Measurements from ENCODE around the gene SLCO2B1.

SLCO2B1 gene

GRCh38 chr11:75144716-75145014 lies 6.2 kb upstream of the SLCO2B1 start:
- no peak overlapping the region for H3K4me3 ChIP-seq (ENCODE audit: low read depth, low read length)
- DNase-seq (ENCODE audit: low read depth): no peak

DNA sequence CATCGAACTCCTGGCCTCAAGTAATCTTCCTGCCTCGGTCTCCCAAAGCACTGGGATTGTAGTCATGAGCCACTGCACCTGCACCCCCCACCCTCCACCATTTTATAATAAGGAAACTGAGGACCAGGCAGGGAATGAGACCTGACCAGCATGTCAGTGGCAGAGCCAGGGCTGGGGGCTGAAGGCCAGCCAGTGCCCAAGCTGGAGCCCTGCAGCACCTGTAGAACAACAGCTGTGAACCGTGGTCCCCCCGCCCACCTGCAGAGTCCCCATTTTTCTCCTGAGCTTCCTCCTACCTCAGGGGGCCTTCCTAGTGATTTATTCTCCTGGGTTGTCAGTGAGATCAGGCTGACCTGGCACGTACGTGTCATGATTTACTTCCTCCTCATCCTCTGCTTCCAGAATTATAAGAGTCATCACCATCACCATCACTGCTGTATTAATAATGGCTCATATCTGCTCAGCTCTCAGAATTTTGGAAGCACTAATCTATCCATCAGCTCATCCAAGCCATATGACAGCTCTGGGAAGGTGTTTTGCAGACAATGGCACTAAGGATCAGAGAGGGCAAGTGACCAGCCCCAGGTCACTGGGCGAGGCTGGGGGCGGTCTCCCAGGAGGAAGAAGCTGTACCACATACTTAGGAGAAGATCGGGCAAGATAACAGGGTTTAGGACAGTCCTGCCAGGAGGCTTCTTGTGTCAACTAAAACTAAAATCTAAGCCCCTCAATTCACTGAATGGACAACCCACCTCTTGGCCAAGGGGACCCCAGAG lies 5.5 kb upstream of the SLCO2B1 start:
- DNase-seq (ENCODE audit: low read depth): no peak
- H3K4me3 ChIP-seq (ENCODE audit: low read depth, low read length): no peak overlapping the region

DNA sequence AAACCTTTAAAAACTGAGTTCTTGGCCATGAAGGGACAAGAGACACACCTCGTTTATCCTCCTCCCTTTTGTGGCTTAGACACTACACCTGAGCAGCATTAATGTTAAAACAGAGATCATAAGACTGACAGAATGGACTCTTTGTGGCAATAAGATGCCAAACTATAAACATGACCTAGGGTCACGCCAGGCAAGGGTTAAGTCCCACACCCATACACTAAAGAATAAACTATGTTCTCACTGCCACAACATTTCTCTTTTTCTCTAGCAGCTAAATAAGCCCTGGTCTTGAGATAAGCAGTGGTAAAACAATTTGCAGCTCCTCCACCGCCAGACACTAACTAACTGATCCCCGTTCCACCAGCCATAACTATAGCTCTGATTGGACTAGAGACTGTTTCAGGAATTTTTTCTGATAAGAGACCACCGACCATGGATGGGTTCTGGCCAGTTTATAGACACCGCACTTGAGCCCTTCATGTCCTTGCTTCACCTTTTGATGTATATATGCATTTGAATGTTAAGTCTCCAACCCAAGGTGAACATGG lies 4.9 kb upstream of the SLCO2B1 start:
- H3K4me3 ChIP-seq (ENCODE audit: low read depth, low read length): no peak overlapping the region
- DNase-seq (ENCODE audit: low read depth): no peak

DNA sequence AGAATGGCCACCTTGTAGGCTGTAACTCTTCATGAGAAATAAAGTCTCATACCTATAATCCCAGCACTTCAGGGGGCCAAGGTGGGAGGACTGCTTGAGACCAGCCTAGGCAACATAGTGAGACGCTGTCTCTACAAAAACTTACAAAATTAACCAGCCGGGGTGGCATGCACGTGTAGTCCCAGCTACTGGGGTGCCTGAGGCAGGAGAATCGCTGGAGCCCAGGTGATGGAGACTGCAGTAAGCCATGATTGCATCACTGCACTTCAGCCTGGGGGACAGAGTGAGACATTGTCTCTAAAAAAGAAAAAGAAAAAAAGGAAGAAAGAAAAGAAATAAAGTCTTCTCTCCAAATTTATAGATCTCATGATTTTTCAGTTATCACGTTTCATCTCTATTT lies 4.2 kb upstream of the SLCO2B1 start:
- no peak for DNase-seq (ENCODE audit: low read depth)
- no peak overlapping the region for H3K4me3 ChIP-seq (ENCODE audit: low read depth, low read length)

DNA sequence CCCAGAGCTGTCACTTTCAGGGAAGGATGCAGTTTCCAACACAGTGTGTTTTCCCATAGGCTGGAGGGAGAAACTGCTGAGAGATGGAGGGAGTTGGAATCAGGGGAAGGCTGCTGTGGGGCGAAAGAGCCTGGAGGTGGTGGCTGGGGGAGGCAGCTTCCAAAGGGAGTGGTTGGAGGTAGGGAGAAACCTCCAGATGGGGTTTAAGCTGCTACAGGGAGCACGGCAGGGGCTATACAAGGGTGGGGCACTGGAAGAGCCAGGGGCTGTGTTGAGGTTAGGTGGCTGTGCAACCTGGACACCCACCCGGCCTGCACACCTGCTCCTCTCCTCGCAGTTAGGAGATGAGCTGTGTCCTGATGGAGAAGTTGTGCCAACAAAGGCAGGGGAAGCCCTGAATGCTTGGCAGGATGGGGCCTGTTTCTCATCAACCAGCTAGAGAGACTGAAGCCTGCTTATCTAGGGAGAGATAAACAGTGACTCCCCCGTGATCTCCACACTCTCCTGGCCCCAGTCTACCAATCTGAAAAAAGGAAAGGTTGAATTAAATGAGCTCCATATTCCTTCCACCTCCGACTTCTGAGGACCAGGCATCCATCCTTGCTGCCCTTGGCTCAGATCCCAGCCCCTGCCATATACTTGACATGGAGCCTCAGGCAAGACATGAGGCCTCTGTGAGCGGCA lies 3.6 kb upstream of the SLCO2B1 start:
- DNase-seq (ENCODE audit: low read depth): no peak
- H3K4me3 ChIP-seq (ENCODE audit: low read depth, low read length): no peak overlapping the region

DNA sequence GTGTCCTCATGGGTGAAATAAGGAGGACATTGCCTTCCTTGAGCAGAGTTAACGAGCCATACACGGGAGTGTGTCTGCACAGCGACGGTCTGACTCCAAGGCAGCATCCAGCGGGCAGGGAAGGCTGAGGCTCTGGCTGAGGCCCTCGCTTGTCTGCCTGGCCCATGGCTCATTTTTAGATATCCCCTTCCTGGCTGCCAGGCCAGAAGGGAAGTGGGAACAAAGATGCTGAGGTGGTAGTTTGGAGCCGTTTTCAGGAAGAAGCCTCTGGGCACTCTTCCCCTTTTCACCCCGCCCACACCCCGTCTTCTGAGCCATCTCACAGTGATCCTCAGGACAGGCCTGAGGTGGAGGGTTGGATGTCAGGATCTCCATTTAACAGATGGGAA lies 3.0 kb upstream of the SLCO2B1 start:
- no peak overlapping the region for H3K4me3 ChIP-seq (ENCODE audit: low read depth, low read length)
- no peak for DNase-seq (ENCODE audit: low read depth)

GRCh38 chr11:75148436-75148983 lies 2.4 kb upstream of the SLCO2B1 start:
- no peak overlapping the region for H3K4me3 ChIP-seq (ENCODE audit: low read depth, low read length)
- no peak for DNase-seq (ENCODE audit: low read depth)

DNA sequence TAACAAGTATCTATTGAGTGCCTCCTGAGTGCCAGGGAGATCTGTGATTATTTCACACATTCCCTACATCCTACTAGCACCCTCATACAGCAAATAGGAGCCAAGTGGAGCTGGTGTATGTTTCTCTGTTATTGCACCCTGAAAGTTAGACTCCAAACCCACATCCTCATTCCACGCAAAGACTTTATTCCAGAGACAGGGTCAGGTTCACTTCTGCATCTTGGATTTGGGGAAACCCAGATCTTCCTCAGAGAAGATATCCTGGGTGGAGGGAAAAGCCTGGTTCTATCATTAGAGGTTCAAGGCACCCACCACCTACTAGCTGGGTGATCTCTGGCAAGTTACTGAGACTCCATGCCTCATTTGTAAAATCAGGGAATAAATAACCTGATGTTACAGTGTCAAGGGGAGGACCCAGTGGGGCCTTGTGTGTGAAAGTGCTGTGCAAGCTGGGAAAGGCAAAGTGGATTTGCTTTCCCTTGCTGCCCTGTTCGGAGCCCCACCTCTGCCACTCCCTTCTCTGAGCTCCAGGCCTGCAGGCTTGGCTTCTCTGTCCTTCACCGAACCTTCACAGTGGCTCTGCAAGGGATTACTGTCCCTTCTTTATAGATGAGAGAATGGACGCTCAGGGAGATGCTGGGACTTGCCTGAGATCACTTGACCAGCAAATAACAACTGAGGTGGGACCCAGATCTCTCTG lies 991 bp upstream of the SLCO2B1 start:
- H3K4me3 ChIP-seq (ENCODE audit: low read depth, low read length): no peak overlapping the region
- no peak for DNase-seq (ENCODE audit: low read depth)

- DNase-seq (ENCODE audit: low read depth): no peak
- H3K4me3 ChIP-seq (ENCODE audit: low read depth, low read length): no peak overlapping the region
These were observed 590 bp downstream of the SLCO2B1 start for GRCh38 chr11:75151346-75152047.

DNA sequence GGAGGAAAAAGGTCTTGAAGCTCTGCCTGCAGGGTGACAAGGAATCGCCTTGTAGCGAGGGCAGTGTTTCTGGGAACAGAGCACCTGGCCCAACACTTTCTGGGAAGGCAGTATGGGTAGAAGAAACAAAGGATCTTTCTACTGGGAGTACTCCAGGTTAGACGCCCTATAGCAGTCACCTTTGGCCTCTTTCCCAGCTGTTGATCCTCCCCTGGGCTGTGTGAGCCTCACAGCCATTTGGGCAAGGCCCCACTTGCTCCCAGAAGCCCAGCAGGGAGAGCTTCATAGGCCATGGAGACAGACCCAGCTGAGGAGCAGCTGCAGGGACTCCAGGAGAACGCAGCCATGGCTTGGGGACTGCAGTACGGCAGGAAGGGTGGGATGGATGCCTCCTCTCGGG lies 1.2 kb downstream of the SLCO2B1 start:
- DNase-seq (ENCODE audit: low read depth): no peak
- no peak overlapping the region for H3K4me3 ChIP-seq (ENCODE audit: low read depth, low read length)

DNA sequence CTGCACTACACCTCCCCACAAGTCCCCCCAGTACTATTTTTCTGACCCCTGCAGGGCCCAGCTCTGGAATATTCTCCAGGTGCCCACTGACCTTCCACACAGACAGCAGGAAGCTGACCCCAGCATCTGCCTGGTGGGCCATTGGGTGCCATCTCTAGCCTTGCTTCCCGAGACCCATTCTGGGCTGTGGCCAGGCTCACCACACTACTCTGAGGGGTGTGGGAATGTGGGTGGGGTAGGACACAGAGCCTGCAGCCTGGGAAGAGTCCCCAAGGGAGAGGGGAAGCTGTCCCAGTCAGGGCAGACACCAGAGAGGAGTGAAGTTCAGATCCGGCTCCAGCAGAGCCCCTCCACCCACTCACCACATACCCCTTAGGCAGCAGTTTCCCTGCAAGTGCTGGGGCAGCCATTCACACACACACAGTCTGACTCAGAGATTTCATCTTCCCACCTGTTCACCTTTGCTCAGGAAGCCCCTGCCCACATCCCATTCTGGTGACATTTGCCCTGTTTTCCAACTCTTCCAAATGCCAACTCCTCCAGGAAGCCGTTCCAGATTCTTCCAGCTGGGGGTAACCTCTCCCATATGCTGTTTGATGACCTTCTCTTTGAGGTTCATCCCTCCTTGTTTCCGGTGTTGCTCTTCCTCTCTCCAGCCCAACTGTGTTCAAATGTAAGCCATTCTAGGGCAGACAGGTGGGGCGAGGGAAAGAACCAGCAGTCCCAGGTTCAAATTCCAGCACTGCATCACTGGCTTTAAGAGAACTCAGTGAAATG lies 1.9 kb downstream of the SLCO2B1 start:
- no peak for DNase-seq (ENCODE audit: low read depth)
- no peak overlapping the region for H3K4me3 ChIP-seq (ENCODE audit: low read depth, low read length)

- no peak for DNase-seq (ENCODE audit: low read depth)
These were observed 4.0 kb downstream of the SLCO2B1 start for GRCh38 chr11:75154646-75155569.

DNA sequence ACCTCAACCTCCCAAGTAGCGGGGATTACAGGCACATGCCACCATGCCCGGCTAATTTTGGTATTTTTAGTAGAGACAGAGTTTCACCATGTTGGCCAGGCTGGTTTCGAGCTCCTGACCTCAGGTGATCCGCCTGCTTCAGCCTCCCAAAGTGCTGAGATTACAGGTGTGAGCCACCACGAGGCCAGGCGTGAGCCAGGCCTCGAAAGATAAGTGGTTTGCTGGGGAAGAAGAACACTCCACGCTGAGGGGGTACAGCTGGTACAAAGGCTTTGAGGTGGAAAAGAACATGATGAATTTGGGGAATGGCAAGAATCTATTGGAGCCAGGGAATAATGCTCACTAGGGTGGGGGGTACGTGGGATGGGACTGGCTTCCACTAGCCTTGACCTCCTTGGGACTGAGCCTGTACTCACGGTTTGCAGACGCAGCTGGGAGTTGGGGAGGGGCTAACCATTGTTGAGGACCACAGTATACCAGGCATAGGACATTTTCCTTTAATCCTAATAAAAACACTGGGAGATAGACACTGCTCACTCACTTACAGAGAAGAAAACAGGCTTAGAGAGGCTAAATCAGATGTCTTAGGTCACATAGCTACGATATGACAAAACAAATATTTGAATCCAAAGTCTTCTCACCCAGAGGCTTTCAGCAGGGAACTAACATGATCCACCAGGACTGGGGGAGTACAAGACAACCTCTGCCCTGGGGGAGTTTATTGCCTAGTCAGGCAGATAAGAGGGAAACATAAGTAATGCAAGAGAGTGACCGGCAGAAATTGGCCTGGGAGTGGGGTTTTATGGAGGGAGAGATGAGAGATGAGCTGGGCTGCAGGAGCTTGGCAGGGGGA lies 4.9 kb downstream of the SLCO2B1 start:
- DNase-seq (ENCODE audit: low read depth): no peak
- no peak overlapping the region for H3K4me3 ChIP-seq (ENCODE audit: low read depth, low read length)

More at GRCh38 chr11:75154646-75155569, 4.0 kb downstream of the SLCO2B1 start:
- H3K4me3 ChIP-seq (ENCODE audit: low read depth, low read length): no peak overlapping the region

DNA sequence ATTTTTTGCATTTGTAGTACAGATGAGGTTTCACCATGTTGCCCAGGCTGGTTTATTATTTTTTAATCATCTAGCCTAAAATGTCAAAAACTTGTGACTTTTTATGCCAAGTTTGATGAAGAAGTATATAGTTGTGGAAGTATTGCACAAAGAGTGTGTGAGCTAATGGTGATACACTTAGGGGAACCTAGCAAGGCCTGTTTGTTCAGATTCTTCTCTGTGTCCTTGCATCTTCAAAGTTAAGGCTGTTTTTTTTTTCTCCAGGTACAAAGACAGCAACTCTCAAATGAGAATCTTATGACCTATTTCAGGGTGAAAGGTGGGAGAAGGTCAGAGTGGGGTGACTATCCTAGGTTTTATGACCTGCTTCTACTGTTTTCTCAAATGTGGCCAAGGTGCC lies 7.3 kb downstream of the SLCO2B1 start:
- H3K4me3 ChIP-seq (ENCODE audit: low read depth, low read length): no peak overlapping the region
- DNase-seq (ENCODE audit: low read depth): no peak

DNA sequence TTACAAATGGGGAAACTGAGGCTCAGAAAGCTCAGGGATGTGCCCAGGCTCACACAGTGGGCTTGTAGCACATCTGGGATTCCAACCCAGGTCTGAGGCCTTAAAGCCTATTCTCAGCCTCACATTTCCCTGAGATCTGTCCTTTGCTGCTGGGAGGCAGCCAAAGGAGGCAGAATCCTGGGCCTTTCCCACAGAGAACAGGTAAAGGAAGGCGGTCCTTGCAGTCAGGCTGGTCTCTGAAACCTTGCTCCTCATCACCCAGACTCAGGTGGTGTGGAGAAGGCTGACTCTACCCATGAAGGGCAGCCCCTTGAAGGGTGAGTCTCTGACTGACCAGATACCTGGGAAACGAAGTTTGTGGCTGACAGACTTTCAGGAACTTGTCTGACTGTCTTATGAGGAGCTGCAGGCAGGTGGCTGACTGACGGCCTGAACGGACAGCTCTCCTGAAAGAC lies 7.8 kb downstream of the SLCO2B1 start:
- DNase-seq (ENCODE audit: low read depth): no peak
- H3K4me3 ChIP-seq (ENCODE audit: low read depth, low read length): no peak overlapping the region

GRCh38 chr11:75159151-75159953 lies 8.4 kb downstream of the SLCO2B1 start:
- H3K4me3 ChIP-seq (ENCODE audit: low read depth, low read length): no peak overlapping the region

More at GRCh38 chr11:75159151-75159953, 8.4 kb downstream of the SLCO2B1 start:
- no peak for DNase-seq (ENCODE audit: low read depth)

All from skeletal muscle cell (primary cell).